GM23248 (cell line): ENCODE results near the gene EMP3.

ENCODE experiments used
- EZH2 ChIP-seq: fragments of 200-600 bp; sonication (generic); IDR thresholded peaks from 2 replicates; pipeline ENCODE4 v1.6.1; 2018; ENCODE audit warnings: antibody characterized with exemption, mild to moderate bottlenecking; ENCODE audit not compliant: insufficient read depth, poor library complexity, severe bottlenecking
- EZH2phosphoT487 ChIP-seq: fragments of 200-600 bp; sonication (generic); IDR thresholded peaks from 2 replicates; pipeline ENCODE4 v1.6.1; 2018; ENCODE audit warnings: antibody characterized with exemption, moderate library complexity, mild to moderate bottlenecking, low read depth; ENCODE audit not compliant: insufficient read depth

GRCh38 chr19:48330012-48330681 lies 4.8 kb downstream of the EMP3 start:
- TF ChIP-seq EZH2 (no peak), EZH2phosphoT487 (no peak)
